HepG2 (cell line): ENCODE measurements around the gene EOGT.

Source experiments
- AKNA ChIP-seq: sonication (generic); formaldehyde crosslinking; IDR thresholded peaks from 2 replicates; pipeline ENCODE4 v1.4.0; 2020; ENCODE audit warnings: missing genetic modification reagents, borderline replicate concordance
- BRD4 ChIP-seq: sonication (generic); formaldehyde crosslinking; IDR thresholded peaks from 2 replicates; pipeline ENCODE4 v1.4.0; 2020; ENCODE audit warnings: missing genetic modification reagents
- RXRA ChIP-seq: sonication (generic); formaldehyde crosslinking; IDR thresholded peaks from 2 replicates; pipeline ENCODE4 v1.5.1; 2020; ENCODE audit warnings: missing genetic modification reagents
- TBP ChIP-seq: sonication (generic); formaldehyde crosslinking; IDR thresholded peaks from 2 replicates; pipeline ENCODE4 v1.5.0; 2020; ENCODE audit warnings: missing genetic modification reagents
- XRCC5 ChIP-seq: fragments of 200-400 bp; formaldehyde crosslinking; optimal IDR thresholded peaks from 2 replicates; pipeline ENCODE3; 2017; ENCODE audit warnings: mild to moderate bottlenecking, low read length
- ZNF282 ChIP-seq: fragments of 450-650 bp; IDR thresholded peaks from 2 replicates; pipeline ENCODE4 v1.6.1; 2018; ENCODE audit not compliant: partially characterized antibody
- ZNF30 ChIP-seq: sonication (generic); formaldehyde crosslinking; IDR thresholded peaks from 2 replicates; pipeline ENCODE4 v1.5.0; 2020; ENCODE audit warnings: mild to moderate bottlenecking, missing genetic modification reagents
- ZNF407 ChIP-seq: sonication (generic); formaldehyde crosslinking; IDR thresholded peaks from one replicate; pipeline ENCODE4 v1.5.1; 2020; ENCODE audit warnings: mild to moderate bottlenecking, missing genetic modification reagents; ENCODE audit errors: not compliant biosample characterization
- TF ChIP-seq, protein P1 (sequence below), 2 experiments: sonication (generic) in 1 of 2; formaldehyde crosslinking in 1 of 2; IDR thresholded peaks; 2 replicates each; pipeline versions ENCODE4 v1.5.1 to v1.6.1; 2011 to 2020; ENCODE audit warnings: borderline replicate concordance in 1 of 2, low read depth in 1 of 2, low read length in 1 of 2, mild to moderate bottlenecking in 1 of 2, missing genetic modification reagents in 1 of 2, moderate library complexity in 1 of 2

DNA sequence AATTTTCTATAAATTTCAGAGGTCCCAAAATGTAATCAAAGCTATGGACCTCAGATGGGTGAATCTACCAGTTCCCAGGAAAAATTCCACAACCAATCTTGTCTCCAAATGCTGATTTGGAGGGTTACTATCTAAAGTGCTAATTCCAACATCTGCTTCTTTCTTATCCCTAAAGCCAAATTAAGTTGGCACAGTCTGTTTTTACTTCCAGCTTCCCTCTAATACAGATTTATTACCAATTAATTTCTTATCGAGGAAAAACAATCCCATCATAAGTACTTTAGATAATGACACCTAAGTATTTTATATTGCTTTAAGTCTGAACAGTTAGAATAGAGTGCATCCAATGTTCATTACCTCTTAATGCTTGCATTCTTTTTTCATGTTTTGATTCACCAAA, 68.3 kb downstream of the EOGT start:
- no peak for TF ChIP-seq XRCC5
- TF ChIP-seq ZNF282: no peak
- TF ChIP-seq RXRA (CRISPR knock-in tag): no peak
- no peak for TF ChIP-seq ZNF30 (CRISPR knock-in tag)
- TF ChIP-seq BRD4 (CRISPR knock-in tag): no peak
- no peak for TF ChIP-seq TBP (CRISPR knock-in tag)
- no peak for TF ChIP-seq ZNF407
- TF ChIP-seq, protein P1, sequence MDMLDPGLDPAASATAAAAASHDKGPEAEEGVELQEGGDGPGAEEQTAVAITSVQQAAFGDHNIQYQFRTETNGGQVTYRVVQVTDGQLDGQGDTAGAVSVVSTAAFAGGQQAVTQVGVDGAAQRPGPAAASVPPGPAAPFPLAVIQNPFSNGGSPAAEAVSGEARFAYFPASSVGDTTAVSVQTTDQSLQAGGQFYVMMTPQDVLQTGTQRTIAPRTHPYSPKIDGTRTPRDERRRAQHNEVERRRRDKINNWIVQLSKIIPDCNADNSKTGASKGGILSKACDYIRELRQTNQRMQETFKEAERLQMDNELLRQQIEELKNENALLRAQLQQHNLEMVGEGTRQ (IDR thresholded peaks at IDR 0.05; ENCODE audit: low read depth, low read length): no peak
- TF ChIP-seq, protein P1 (CRISPR knock-in tag; IDR thresholded peaks at IDR 0.05; ENCODE audit: borderline replicate concordance): no peak
- TF ChIP-seq AKNA: no peak
